H9 (cell line): Measurements from ENCODE around the gene PKD1. TPM values are rescaled to one million over a fixed set of nuclear protein-coding genes. Genes with fewer than 3 reads are reported as not detected.

Experiments used
- DNase-seq: peaks from one replicate; pipeline ENCODE4 v3.0.0-alpha.2; 2017
- H2AFZ ChIP-seq: one replicate; pipeline ENCODE4 v1.6.1; 2013; ENCODE audit warnings: mild to moderate bottlenecking, low read length, control low read depth, moderate library complexity
- H2AK5ac ChIP-seq: 2 replicates; pipeline ENCODE4 v1.6.1; 2013; ENCODE audit warnings: low read length, control low read depth, mixed read lengths; ENCODE audit not compliant: insufficient read length
- H2BK120ac ChIP-seq: one replicate; pipeline ENCODE4 v1.6.1; 2013; ENCODE audit warnings: low read depth, mild to moderate bottlenecking, low read length, control low read depth, inconsistent platforms; ENCODE audit not compliant: poor library complexity, severe bottlenecking
- H2BK12ac ChIP-seq: 2 replicates; pipeline ENCODE4 v1.6.1; 2013; ENCODE audit warnings: low read length, control low read depth, mixed read lengths, low read depth; ENCODE audit not compliant: insufficient read length
- H2BK15ac ChIP-seq: 2 replicates; pipeline ENCODE4 v1.6.1; 2013; ENCODE audit warnings: low read depth, low read length, control low read depth
- H2BK20ac ChIP-seq: one replicate; pipeline ENCODE4 v1.6.1; 2013; ENCODE audit warnings: low read depth, mild to moderate bottlenecking, low read length, control low read depth, inconsistent platforms; ENCODE audit not compliant: poor library complexity, severe bottlenecking
- H2BK5ac ChIP-seq: 2 replicates; pipeline ENCODE4 v1.6.1; 2013; ENCODE audit warnings: low read length, control low read depth, mixed read lengths; ENCODE audit not compliant: insufficient read length
- H3K14ac ChIP-seq: 2 replicates; pipeline ENCODE4 v1.6.1; 2013; ENCODE audit warnings: low read length, control low read depth; ENCODE audit not compliant: insufficient read depth
- H3K18ac ChIP-seq: 2 replicates; pipeline ENCODE4 v1.6.1; 2013; ENCODE audit warnings: low read depth, mild to moderate bottlenecking, mixed read lengths, low read length, control low read depth; ENCODE audit not compliant: insufficient read length
- H3K23ac ChIP-seq: 2 replicates; pipeline ENCODE4 v1.6.1; 2013; ENCODE audit warnings: low read length, control low read depth, mixed read lengths, low read depth; ENCODE audit not compliant: insufficient read length
- H3K23me2 ChIP-seq: 2 replicates; pipeline ENCODE4 v1.6.1; 2013; ENCODE audit warnings: low read depth, mild to moderate bottlenecking, mixed read lengths, low read length, control low read depth; ENCODE audit not compliant: insufficient read length, poor library complexity, severe bottlenecking
- H3K27ac ChIP-seq: 2 replicates; pipeline ENCODE4 v1.5.1; 2013; ENCODE audit warnings: low read length, control low read depth, mixed read lengths, low read depth; ENCODE audit not compliant: insufficient read length
- H3K27me3 ChIP-seq: 2 replicates; pipeline ENCODE4 v1.6.1; 2013; ENCODE audit warnings: low read length, control low read depth, inconsistent platforms; ENCODE audit not compliant: insufficient read depth
- H3K4ac ChIP-seq: 2 replicates; pipeline ENCODE4 v1.6.1; 2013; ENCODE audit warnings: low read depth, mild to moderate bottlenecking, control low read depth, inconsistent platforms, low read length, moderate library complexity
- H3K4me1 ChIP-seq: 2 replicates; pipeline ENCODE4 v1.6.1; 2013; ENCODE audit warnings: low read length, control low read depth, inconsistent platforms; ENCODE audit not compliant: insufficient read depth
- H3K4me2 ChIP-seq: 2 replicates; pipeline ENCODE4 v1.6.1; 2013; ENCODE audit warnings: low read length, control low read depth, mixed read lengths; ENCODE audit not compliant: insufficient read length, insufficient read depth
- H3K56ac ChIP-seq: 2 replicates; pipeline ENCODE4 v1.6.1; 2013; ENCODE audit warnings: low read depth, mild to moderate bottlenecking, mixed read lengths, low read length, control low read depth; ENCODE audit not compliant: insufficient read length
- H3K79me1 ChIP-seq: 2 replicates; pipeline ENCODE4 v1.6.1; 2013; ENCODE audit warnings: low read depth, mild to moderate bottlenecking, moderate library complexity, low read length, control low read depth, inconsistent platforms; ENCODE audit not compliant: insufficient read depth, poor library complexity, severe bottlenecking
- H3K79me2 ChIP-seq: 2 replicates; pipeline ENCODE4 v1.6.1; 2013; ENCODE audit warnings: low read length, control low read depth, inconsistent platforms; ENCODE audit not compliant: insufficient read depth
- H3K9ac ChIP-seq: 2 replicates; pipeline ENCODE4 v1.6.1; 2013; ENCODE audit warnings: low read length, control low read depth, mixed read lengths; ENCODE audit not compliant: insufficient read length; ENCODE audit errors: extremely low read depth
- H3K9me3 ChIP-seq: one replicate; pipeline ENCODE4 v1.6.1; 2013; ENCODE audit warnings: low read depth, low read length, inconsistent platforms; ENCODE audit not compliant: control insufficient read depth
- H3T11ph ChIP-seq: one replicate; pipeline ENCODE4 v1.6.1; 2013; ENCODE audit warnings: mild to moderate bottlenecking, low read length, control low read depth, inconsistent platforms
- H4K20me1 ChIP-seq: one replicate; pipeline ENCODE4 v1.6.1; 2013; ENCODE audit not compliant: control insufficient read depth, insufficient read length, insufficient read depth
- H4K5ac ChIP-seq: 2 replicates; pipeline ENCODE4 v1.6.1; 2013; ENCODE audit warnings: low read depth, mild to moderate bottlenecking, mixed read lengths, low read length, control low read depth; ENCODE audit not compliant: insufficient read length
- H4K8ac ChIP-seq: replicated peaks from 2 replicates; pipeline ENCODE4 v1.6.1; 2013; ENCODE audit warnings: low read length, control low read depth, mixed read lengths, low read depth; ENCODE audit not compliant: insufficient read length
- H4K91ac ChIP-seq: 2 replicates; pipeline ENCODE4 v1.6.1; 2013; ENCODE audit warnings: low read depth, mild to moderate bottlenecking, moderate library complexity, mixed read lengths, low read length, control low read depth; ENCODE audit not compliant: insufficient read length
- H3K27ac Mint-ChIP-seq, 3 experiments: 2 replicates in 2 of 3; 3 replicates in 1 of 3; pipeline ENCODE4 v1.8.0; 2020 to 2021; ENCODE audit warnings: mixed read lengths in 3 of 3, mild to moderate bottlenecking in 1 of 3, moderate library complexity in 1 of 3
- H3K27me3 Mint-ChIP-seq: 2 replicates; pipeline ENCODE4 v1.8.0; 2021; ENCODE audit warnings: low read depth, mild to moderate bottlenecking, moderate library complexity, mixed read lengths
- H3K36me3 Mint-ChIP-seq, 3 experiments: 2 replicates in 2 of 3; 3 replicates in 1 of 3; pipeline ENCODE4 v1.8.0; 2020 to 2021; ENCODE audit warnings: low read depth in 3 of 3, mixed read lengths in 3 of 3; ENCODE audit not compliant: insufficient read depth in 1 of 3
- H3K4me1 Mint-ChIP-seq, 2 experiments: 2 replicates each; pipeline ENCODE4 v1.8.0; 2020; ENCODE audit warnings: mixed read lengths in 2 of 2
- H3K4me3 Mint-ChIP-seq, 2 experiments: 2 replicates in 1 of 2; 3 replicates in 1 of 2; pipeline ENCODE4 v1.8.0; 2020 to 2021; ENCODE audit warnings: mild to moderate bottlenecking in 2 of 2, mixed read lengths in 2 of 2, moderate library complexity in 1 of 2
- H3K9me3 Mint-ChIP-seq, 2 experiments: 2 replicates in 1 of 2; 3 replicates in 1 of 2; pipeline ENCODE4 v1.8.0; 2020; ENCODE audit warnings: mild to moderate bottlenecking in 2 of 2, mixed read lengths in 2 of 2, moderate library complexity in 1 of 2
- WGBS: extraction: QIAGEN DNeasy Blood & Tissue Kit; methylation state at CpG from one replicate; pipeline ENCODE4 v1.1.7; 2013; ENCODE audit warnings: missing lambda C conversion rate, low lambda C conversion rate, mixed read lengths; ENCODE audit not compliant: insufficient read length; ENCODE audit errors: extremely low coverage; 5-methylcytosine and 5-hydroxymethylcytosine counted together
- total RNA-seq: library from RNA; stranded (reverse); gene quantifications from 2 replicates; pipeline ENCODE4 v1.2.1, GENCODE V29; 2021
- TF ChIP-seq, protein P1 (sequence below): fragments of 200-600 bp; sonication (generic); conservative IDR thresholded peaks from 3 replicates; pipeline ENCODE4 v1.8.0; 2021; ENCODE audit warnings: antibody characterized with exemption, mild to moderate bottlenecking

PKD1 gene
- total RNA-seq, 1 experiment from 2014 or later: 88.0 TPM

DNA sequence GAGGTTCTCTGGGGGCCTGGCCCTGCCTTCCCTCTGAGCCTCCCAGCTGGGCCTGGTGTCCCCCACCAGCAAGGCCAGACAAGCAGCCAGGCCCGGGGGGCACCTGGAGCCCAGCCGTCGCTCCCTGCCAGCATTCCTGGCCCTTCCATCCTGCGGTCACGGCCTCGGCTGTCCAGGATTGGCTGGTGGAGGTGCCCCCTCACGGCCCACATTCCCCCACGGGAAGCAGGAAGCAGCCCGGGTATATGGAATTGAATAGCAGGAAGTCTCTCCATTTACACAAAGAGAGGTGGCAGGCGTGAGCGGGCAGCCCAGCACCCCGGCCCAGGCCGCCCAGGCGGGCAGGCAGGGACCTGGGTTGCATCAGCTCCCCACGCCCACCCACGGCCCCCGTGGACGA lies 34.4 kb upstream of the PKD1 start:
- no peak overlapping the region for H3K27ac Mint-ChIP-seq
- Histone ChIP-seq H3K79me1 (no peaks in the 10 kb centered on the region), H3K4me2 (no peak overlapping the region), H3K9ac (no peak overlapping the region), H3K23me2 (no peaks in the 10 kb centered on the region), H3K4me1 (no peaks in the 10 kb centered on the region), H2BK15ac (no peak overlapping the region), H3K23ac (no peak overlapping the region), H3T11ph (no peak overlapping the region), H2AFZ (no peak overlapping the region), H4K5ac (no peak overlapping the region), H2BK5ac (no peak overlapping the region), H3K56ac (no peak overlapping the region), H4K20me1 (peaks cover 2% of the 10 kb centered on the region), H2AK5ac (no peak overlapping the region), H3K9me3 (no peaks in the 10 kb centered on the region), H3K4ac (no peak overlapping the region), H4K91ac (no peak overlapping the region), H3K27me3 (no peaks in the 10 kb centered on the region), H2BK12ac (no peak overlapping the region), H3K79me2 (peaks cover 1% of the 10 kb centered on the region; the same call in 1 of the 2 replicates), H3K27ac (no peak overlapping the region), H2BK20ac (no peak overlapping the region), H3K18ac (no peak overlapping the region), H4K8ac (no peak overlapping the region), H3K14ac (no peak overlapping the region), H2BK120ac (no peak overlapping the region)
- H3K36me3 Mint-ChIP-seq: peaks cover 11 to 47% (median 45%) of the 10 kb centered on the region in 3 experiments
- no peak overlapping the region for H3K4me3 Mint-ChIP-seq
- no peak for DNase-seq
- TF ChIP-seq, protein P1, sequence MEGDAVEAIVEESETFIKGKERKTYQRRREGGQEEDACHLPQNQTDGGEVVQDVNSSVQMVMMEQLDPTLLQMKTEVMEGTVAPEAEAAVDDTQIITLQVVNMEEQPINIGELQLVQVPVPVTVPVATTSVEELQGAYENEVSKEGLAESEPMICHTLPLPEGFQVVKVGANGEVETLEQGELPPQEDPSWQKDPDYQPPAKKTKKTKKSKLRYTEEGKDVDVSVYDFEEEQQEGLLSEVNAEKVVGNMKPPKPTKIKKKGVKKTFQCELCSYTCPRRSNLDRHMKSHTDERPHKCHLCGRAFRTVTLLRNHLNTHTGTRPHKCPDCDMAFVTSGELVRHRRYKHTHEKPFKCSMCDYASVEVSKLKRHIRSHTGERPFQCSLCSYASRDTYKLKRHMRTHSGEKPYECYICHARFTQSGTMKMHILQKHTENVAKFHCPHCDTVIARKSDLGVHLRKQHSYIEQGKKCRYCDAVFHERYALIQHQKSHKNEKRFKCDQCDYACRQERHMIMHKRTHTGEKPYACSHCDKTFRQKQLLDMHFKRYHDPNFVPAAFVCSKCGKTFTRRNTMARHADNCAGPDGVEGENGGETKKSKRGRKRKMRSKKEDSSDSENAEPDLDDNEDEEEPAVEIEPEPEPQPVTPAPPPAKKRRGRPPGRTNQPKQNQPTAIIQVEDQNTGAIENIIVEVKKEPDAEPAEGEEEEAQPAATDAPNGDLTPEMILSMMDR: no peak
- H3K4me1 Mint-ChIP-seq: no peaks in the 10 kb centered on the region
- no peaks in the 10 kb centered on the region for H3K27me3 Mint-ChIP-seq
- no peaks in the 10 kb centered on the region for H3K9me3 Mint-ChIP-seq
- no CpG with 5 or more reads among the region's 18 CpGs for WGBS
